ENCODE results near the gene CNOT1.
"Not testable (repeated sequence)": the region's sequence is repeated elsewhere in the genome, so short reads cannot be mapped to it uniquely, and the experiment has no call there.

The CNOT1 gene

DNA sequence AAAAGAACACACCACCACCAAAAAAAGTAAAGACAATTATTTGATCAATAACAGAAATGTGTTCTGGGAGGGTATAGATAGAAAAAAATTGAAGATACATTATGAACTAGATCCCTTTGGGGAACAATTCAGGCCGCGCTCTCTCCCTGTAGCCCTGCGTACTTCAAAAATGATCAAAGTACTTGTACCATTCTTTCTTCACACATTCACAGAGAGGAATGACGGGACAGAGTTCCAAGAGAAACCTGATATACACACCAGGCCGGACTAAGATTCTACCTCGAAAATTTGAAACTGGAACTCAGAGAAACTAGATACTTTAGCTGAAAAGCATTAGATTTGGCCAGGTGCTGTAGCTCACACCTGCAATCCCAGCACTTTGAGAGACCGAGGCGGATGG, 50.0 kb downstream of the CNOT1 start:
- no peak for DNase-seq

DNA sequence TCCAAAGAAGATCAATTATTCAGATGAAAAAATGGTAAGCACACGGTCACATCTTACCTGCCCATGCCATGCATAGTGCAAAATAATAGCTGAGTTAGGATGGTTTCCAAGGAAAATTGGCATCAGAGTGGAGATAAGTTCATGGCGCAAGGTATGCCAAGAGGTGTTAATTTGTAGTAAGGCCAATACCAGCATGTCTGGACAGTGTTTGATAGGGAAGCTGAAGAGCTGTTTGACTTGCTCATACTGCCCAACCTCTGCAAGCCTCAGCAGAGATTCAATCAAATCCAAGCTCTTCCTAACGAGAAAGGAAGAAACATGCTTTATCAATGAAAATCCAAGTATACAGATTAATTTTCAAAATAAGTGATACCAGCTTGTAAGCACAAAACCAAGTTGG, 51.0 kb downstream of the CNOT1 start:
- DNase-seq = no peak

DNA sequence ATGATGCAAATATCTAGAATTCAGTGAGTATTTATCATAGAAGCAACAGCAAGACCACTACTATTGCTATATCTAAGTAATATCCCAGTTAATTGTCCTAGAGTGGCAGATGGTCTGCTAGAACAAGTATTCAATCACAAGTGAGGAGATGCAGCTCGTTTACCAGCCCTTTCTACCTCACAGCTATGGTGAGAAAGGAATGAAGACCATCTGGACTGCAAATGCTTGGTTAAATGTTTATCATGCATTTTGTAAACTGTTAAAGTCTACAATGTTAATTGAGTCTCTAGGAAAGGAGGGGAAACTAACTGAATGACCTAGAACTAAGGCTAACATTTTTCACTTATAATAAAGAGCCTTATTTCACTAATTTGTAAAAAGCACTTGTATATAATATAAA, 52.5 kb downstream of the CNOT1 start:
- DNase-seq = no peak

GRCh38 chr16:58574895-58575294, 54.7 kb downstream of the CNOT1 start:
- no peak for DNase-seq

DNA sequence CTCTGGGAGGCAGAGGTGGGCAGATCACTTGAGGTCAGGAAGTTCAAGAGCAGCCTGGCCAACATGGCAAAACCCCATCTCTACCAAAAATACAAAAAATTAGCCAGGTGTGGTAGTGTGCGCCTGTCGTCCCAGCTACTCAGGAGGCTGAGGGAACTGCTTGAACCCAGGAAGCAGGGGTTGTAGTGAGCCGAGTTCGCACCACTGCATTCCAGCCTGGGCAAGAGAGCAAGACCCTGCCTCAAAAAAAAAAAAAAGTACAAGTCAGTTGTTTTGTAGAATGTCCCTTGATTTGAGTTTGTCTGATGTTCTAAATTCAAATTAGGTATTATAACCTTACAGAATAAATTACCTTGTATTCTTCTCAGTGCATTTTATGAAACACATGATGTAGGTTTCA, 63.9 kb downstream of the CNOT1 start:
- DNase-seq = not testable (repeated sequence)

- DNase-seq = no peak
These were observed 65.9 kb downstream of the CNOT1 start for GRCh38 chr16:58563775-58564174.

DNA sequence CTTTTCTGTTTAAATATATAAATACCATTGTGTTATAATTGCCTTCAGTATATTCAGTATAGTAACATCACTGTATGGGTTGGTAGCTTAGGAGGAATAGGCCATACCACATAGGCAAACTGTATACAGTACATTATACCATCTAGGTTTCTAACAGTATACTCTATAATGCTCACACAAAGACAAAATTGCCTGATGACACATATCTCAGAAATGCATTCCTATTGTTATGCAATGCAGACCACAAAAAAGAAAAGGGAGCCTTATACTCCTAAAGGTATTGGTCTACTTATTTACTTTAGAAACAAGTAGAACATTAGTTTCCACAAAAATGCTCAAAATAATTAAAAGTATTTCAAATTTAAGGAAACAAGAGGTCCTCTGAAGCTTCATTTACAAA, 66.4 kb downstream of the CNOT1 start:
- DNase-seq = no peak

DNA sequence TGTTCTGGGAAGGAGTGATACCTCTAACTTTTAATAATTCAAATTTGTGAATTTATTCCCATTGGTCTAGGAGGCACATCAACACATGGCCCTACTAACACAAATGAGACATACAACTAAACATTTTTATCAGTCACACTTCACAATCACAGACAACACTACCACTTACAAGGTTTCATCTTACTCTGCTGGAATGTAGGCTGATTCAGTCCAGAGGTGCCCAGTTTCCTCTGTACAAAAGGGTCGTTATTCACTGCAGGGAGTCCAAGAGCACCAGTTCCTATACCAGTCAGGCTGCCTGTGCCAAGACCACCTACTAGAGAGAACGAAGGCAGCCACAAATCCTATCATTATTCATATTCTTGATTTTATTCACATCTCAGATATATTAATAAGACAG, 72.9 kb downstream of the CNOT1 start:
- peak; percentile 0 for DNase-seq

- no peak for DNase-seq
These were observed 78.1 kb downstream of the CNOT1 start for GRCh38 chr16:58551496-58551895.

DNA sequence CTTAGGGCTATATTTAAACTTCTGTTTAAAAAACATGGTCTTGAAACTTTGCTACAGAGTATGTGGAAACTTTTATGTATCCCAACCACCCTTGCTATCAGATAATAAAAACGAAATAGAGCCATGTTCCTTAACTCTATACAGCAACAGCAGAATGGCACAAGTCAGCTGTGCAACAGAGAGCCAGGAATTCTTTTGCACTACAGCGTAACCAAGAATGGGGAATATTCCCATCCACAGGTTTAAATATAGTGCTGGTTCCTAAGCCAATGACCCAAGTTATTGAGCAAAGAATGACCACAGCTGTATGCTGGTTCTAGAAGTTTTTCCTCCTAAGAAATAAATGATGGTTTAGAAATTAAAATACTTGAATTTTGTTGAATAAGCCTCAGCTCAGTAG, 81.2 kb downstream of the CNOT1 start:
- DNase-seq = no peak

DNA sequence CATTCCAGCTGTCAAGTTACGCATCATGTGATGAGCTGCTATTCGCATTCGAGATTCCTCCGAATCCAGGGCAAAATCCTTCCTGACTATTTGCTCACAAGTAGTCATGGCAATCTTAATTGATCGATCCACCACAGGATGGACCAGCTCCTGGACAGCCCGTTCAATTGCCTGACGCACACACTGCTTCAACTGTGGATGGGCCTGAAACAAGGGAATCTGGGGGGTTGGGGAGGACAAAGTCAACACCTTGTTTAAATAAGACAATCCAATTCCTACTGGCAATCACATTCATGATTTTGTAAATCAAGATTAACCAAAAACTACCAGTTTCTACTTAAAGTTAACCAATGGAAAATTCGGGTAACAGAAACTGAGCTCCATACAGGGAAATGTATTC, 85.9 kb downstream of the CNOT1 start:
- no peak for DNase-seq

DNA sequence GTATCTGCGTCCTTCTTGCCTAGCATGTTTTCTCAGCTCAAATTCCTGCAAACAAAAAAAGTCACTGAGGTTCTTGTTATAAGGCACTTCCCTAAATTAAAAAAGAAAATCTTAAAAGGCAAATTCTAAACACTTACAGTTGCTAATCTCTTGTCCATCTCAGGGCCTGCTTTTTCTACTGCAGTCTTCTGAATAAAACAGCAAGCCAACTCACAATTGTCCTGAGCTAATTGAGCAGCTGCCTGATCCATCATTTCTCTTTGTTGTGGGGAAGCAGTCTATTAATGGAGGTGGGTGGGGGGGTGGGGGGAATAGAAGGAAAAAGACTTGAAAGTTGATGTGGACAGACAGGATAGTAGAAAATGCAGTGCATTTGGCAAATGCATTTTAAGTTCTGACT, 87.3 kb downstream of the CNOT1 start:
- DNase-seq = no peak

DNA sequence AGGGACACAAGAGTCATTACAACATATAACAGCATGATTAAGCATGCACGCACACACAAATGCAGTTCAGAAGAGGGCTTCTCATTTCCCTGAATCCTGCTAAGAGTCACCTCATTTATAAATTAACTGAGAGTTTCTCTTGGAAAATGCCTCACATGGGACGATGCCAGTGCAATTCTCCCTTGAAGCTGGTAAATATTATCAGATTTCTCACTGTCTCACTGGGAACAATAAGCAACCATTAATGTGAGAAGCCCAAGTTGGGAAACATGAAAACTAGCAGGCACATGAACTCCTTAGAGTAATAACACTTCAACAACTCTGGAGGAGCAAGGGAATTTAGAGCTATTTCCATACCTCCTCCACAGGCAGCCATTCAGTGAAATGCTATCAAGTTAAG, 87.9 kb downstream of the CNOT1 start:
- DNase-seq = no peak

- DNase-seq = no peak
These were observed 92.3 kb downstream of the CNOT1 start for GRCh38 chr16:58537124-58537906.

- DNase-seq = no peak
These were observed 93.3 kb downstream of the CNOT1 start for GRCh38 chr16:58536278-58536677.

DNA sequence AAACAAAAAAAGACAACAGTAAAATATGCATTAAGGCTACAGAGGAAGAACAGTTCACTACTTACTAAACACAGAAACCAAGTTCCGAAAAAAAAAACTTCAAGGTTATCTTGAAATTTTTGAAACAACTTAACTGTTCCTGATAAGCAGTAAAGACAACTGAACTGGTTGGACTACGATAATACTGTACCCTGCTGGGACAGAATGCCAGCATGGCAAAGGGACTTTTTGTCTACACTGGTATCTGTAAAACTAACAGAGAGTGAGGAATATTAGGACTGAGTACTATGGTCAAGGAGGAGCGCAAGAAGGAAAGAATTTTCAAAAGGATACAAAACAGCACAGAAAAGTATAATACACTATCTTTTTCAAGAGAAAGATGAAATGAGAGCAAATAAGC, 94.5 kb downstream of the CNOT1 start:
- DNase-seq = no peak

- no peak for DNase-seq
These were observed 95.7 kb downstream of the CNOT1 start for GRCh38 chr16:58533751-58534470.

GRCh38 chr16:58532414-58532813, 97.2 kb downstream of the CNOT1 start:
- no peak for DNase-seq

DNA sequence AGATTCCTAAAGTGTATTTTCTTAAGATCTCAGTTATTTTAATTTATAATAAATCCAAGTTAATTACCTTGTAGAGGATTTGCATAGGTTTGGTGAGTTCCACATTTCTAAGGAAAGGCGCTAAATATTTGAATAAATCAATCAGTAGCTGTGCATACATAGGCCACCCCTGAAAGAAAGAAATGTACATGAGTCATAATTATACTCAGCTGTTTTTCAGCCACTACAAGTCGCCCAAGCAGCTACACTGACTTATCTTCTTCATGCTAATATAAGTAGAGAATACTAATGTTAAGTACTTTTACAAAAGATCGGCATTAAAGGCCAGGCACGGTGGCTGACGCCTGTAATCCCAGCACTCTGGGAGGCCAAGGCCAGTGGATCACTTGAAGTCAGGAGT, 99.4 kb downstream of the CNOT1 start:
- DNase-seq = no peak

DNA sequence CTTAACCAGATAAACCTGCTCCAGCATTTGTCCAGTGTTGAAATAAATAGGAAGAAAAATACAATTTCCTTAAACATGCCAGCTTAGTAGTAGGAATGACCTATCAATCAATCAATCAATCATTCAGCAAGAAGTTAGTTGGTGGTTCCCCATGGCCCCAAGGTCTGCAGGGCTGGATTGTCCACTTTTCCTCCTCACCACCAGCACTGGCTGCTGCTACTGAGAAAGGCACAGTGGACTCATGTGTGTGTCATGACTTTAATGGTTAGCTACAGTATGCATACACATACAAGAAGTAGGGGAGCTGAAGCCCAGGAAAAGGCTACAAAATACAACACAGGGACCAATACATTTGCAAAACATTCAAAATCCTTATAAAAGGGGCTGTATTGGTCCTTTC, 109.9 kb downstream of the CNOT1 start:
- no peak for DNase-seq

- DNase-seq = no peak
These were observed 110.7 kb downstream of the CNOT1 start for GRCh38 chr16:58518980-58519368.

GRCh38 chr16:58518083-58518979, 111.3 kb downstream of the CNOT1 start:
- DNase-seq = no peak

GRCh38 chr16:58516768-58517107, 112.9 kb downstream of the CNOT1 start:
- DNase-seq = no peak

All from NCI-H69 (cell line).